ENCODE results near the gene CAMK1D. TPM values are rescaled to one million over a fixed set of nuclear protein-coding genes. Genes with fewer than 3 reads are reported as not detected.
"Not testable (repeated sequence)": the region's sequence is repeated elsewhere in the genome, so short reads cannot be mapped to it uniquely, and the experiment has no call there.

The CAMK1D gene
- total RNA-seq, 8 experiments from 2014 or later, result 1.9 to 15.8 (median 7.4) TPM

GRCh38 chr10:12434277-12434676 is 84.9 kb downstream of the CAMK1D start:
- peak in 1 of 8 experiments; percentile 45 for ATAC-seq (replicated peaks in 6 of 8)
- H3K27ac ChIP-seq, result no peak overlapping the region
- 0 to 92% (median 46%) methylated on average over 1 to 5 of the region's 6 CpGs; no CpG with 5 or more reads in 3 of the 10 experiments for WGBS, 10 experiments
- in situ Hi-C loops (cut with MboI; ENCODE audit: low pct_unique_long_range_greater_than_20kb in 2 of 9, low sequenced_read_pairs in 9 of 9, unreplicated experiment in 9 of 9), result no loop called here
- H3K4me3 ChIP-seq, result no peak overlapping the region
- H3K4me1 ChIP-seq (replicated peaks in 1 of 2), result peaks cover 7 to 17% of the 10 kb centered on the region in 2 donors

- H3K4me1 ChIP-seq (replicated peaks in 1 of 2), result peaks cover 5 to 14% of the 10 kb centered on the region in 2 donors
- H3K27ac ChIP-seq; ATAC-seq (replicated peaks in 6 of 8); in situ Hi-C loops (cut with MboI; ENCODE audit: low pct_unique_long_range_greater_than_20kb in 2 of 9, low sequenced_read_pairs in 9 of 9, unreplicated experiment in 9 of 9); H3K4me3 ChIP-seq: not testable (repeated sequence)
- WGBS, 10 experiments, result 80 to 100% (median 90%) methylated on average over 1 to 6 of the region's 8 CpGs; no CpG with 5 or more reads in 3 of the 10 experiments
Observed at GRCh38 chr10:12434677-12435076, 85.3 kb downstream of the CAMK1D start.

DNA sequence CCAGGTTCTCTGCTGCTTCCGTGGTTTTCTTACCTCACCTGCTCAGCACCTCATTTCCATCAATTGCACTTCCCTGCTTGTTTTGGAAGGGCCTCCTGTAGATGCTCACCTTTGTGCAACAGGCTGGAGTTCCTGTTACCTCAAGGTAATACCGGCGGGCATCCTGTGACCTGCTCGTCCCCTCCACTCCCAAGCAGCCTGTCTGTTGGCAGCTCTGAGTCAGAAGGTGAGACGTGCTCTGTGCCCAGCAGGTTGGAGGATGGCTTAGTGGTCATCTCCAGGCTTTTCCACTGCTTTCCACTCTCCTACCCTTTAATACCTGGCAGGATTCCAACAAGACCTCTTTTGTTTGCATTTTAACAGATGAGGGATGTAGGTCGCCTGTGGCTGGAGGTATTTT is 86.0 kb downstream of the CAMK1D start:
- H3K4me1 ChIP-seq (replicated peaks in 1 of 2), result peaks cover 0 to 9% of the 10 kb centered on the region in 2 donors
- in situ Hi-C loops (cut with MboI; ENCODE audit: low pct_unique_long_range_greater_than_20kb in 2 of 9, low sequenced_read_pairs in 9 of 9, unreplicated experiment in 9 of 9), result no loop called here
- WGBS, 10 experiments, result 53 to 100% (median 88%) methylated on average over 1 to 5 of the region's 6 CpGs; no CpG with 5 or more reads in 5 of the 10 experiments
- H3K4me3 ChIP-seq, result no peak overlapping the region
- ATAC-seq (replicated peaks in 6 of 8), result no peak
- H3K27ac ChIP-seq, result no peak overlapping the region

DNA sequence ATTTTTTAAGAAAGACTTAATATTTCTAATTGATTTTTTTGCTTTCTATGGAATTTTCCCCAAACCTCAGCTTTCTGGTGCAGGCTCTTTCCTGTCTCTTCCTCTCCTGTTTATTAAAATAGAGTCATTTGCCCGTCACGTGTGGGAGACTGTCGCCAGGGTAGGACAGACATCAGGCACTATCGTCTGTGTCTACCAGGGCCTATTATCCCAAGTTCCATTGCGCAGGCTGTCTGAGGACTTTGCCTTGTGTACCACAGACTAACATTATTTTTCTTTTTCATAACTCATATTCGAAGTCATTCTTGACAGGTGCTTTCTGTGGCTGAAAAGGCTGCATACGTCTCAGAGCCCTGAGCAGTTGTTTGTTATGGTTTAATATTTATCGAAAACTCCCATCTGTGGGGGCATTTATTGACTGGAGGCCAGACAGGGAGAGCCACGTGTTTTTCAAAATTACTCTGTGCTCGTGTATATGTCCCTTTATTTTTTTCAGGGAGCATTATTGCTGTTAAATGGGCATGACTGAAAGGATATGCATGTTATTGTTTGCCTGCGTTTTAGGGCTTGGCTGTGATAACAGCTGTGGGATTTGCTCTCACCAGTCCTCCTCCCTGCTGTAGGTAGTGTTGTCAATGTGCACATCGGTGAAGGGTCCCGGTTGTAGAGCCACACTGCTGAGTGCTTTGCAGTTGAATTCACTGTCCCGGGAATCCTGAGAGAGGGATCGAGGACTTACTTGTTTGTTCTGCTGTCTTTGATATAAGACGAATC is 89.8 kb downstream of the CAMK1D start:
- 59 to 100% (median 87%) methylated on average over 2 to 16 of the region's 16 CpGs; no CpG with 5 or more reads in 1 of the 10 experiments for WGBS, 10 experiments
- ATAC-seq (replicated peaks in 6 of 8), result no peak
- in situ Hi-C loops (cut with MboI; ENCODE audit: low pct_unique_long_range_greater_than_20kb in 2 of 9, low sequenced_read_pairs in 9 of 9, unreplicated experiment in 9 of 9), result no loop called here
- Histone ChIP-seq H3K4me3 (no peak overlapping the region), H3K4me1 (replicated peaks in 1 of 2) (peaks cover 0 to 4% of the 10 kb centered on the region in 2 donors), H3K27ac (no peak overlapping the region)

GRCh38 chr10:12439767-12440166 is 90.4 kb downstream of the CAMK1D start:
- whole genome bisulfite sequencing, 10 experiments, result 67 to 100% (median 93%) methylated on average over 1 to 6 of the region's 6 CpGs; no CpG with 5 or more reads in 4 of the 10 experiments
- ATAC-seq (replicated peaks in 6 of 8); H3K4me3 ChIP-seq; H3K4me1 ChIP-seq (replicated peaks in 1 of 2); H3K27ac ChIP-seq; in situ Hi-C loops (cut with MboI; ENCODE audit: low pct_unique_long_range_greater_than_20kb in 2 of 9, low sequenced_read_pairs in 9 of 9, unreplicated experiment in 9 of 9): not testable (repeated sequence)

GRCh38 chr10:12443026-12443425 is 93.7 kb downstream of the CAMK1D start:
- peaks cover 0 to 4% of the 10 kb centered on the region in 2 donors for H3K4me1 ChIP-seq (replicated peaks in 1 of 2)
- H3K4me3 ChIP-seq, result no peak overlapping the region
- WGBS, 10 experiments, result 71 to 97% (median 87%) methylated on average over 4 to 8 of the region's 8 CpGs; no CpG with 5 or more reads in 1 of the 10 experiments
- H3K27ac ChIP-seq, result no peak overlapping the region
- in situ Hi-C loops (cut with MboI; ENCODE audit: low pct_unique_long_range_greater_than_20kb in 2 of 9, low sequenced_read_pairs in 9 of 9, unreplicated experiment in 9 of 9), result no loop called here
- no peak for ATAC-seq (replicated peaks in 6 of 8)

GRCh38 chr10:12444981-12445700 is 95.8 kb downstream of the CAMK1D start:
- H3K27ac ChIP-seq, result no peak overlapping the region
- no peak for ATAC-seq (replicated peaks in 6 of 8)
- no peaks in the 10 kb centered on the region for H3K4me1 ChIP-seq (replicated peaks in 1 of 2)
- in situ Hi-C loops (cut with MboI; ENCODE audit: low pct_unique_long_range_greater_than_20kb in 2 of 9, low sequenced_read_pairs in 9 of 9, unreplicated experiment in 9 of 9), result no loop called here
- WGBS, 10 experiments, result 21 to 100% (median 69%) methylated on average over 2 to 6 of the region's 6 CpGs; no CpG with 5 or more reads in 1 of the 10 experiments
- no peak overlapping the region for H3K4me3 ChIP-seq

GRCh38 chr10:12445701-12446334 is 96.5 kb downstream of the CAMK1D start:
- Histone ChIP-seq H3K27ac (no peak overlapping the region), H3K4me1 (replicated peaks in 1 of 2) (no peaks in the 10 kb centered on the region), H3K4me3 (no peak overlapping the region)
- no peak for ATAC-seq (replicated peaks in 6 of 8)
- WGBS, 10 experiments, result 33 to 90% (median 67%) methylated on average over 1 to 4 of the region's 4 CpGs; no CpG with 5 or more reads in 1 of the 10 experiments
- in situ Hi-C loops (cut with MboI; ENCODE audit: low pct_unique_long_range_greater_than_20kb in 2 of 9, low sequenced_read_pairs in 9 of 9, unreplicated experiment in 9 of 9), result no loop called here

GRCh38 chr10:12448340-12448728 is 99.0 kb downstream of the CAMK1D start:
- H3K4me3 ChIP-seq, result no peak overlapping the region
- H3K27ac ChIP-seq, result no peak overlapping the region
- H3K4me1 ChIP-seq (replicated peaks in 1 of 2), result no peaks in the 10 kb centered on the region
- 0 to 93% (median 84%) methylated on average over 1 to 3 of the region's 3 CpGs; no CpG with 5 or more reads in 1 of the 10 experiments for WGBS, 10 experiments
- in situ Hi-C loops (cut with MboI; ENCODE audit: low pct_unique_long_range_greater_than_20kb in 2 of 9, low sequenced_read_pairs in 9 of 9, unreplicated experiment in 9 of 9), result no loop called here
- peak in 2 of 8 experiments; percentile 16 for ATAC-seq (replicated peaks in 6 of 8)

- peak in 3 of 8 experiments; percentile 33 to 94 (median 92) for ATAC-seq (replicated peaks in 6 of 8)
- Histone ChIP-seq H3K27ac (no peak overlapping the region), H3K4me3 (no peak overlapping the region), H3K4me1 (replicated peaks in 1 of 2) (no peaks in the 10 kb centered on the region)
- in situ Hi-C loops (cut with MboI; ENCODE audit: low pct_unique_long_range_greater_than_20kb in 2 of 9, low sequenced_read_pairs in 9 of 9, unreplicated experiment in 9 of 9), result no loop called here
- 13 to 100% (median 89%) methylated on average over 6 to 18 of the region's 18 CpGs for WGBS, 10 experiments
Observed at GRCh38 chr10:12448729-12449391, 99.5 kb downstream of the CAMK1D start.

DNA sequence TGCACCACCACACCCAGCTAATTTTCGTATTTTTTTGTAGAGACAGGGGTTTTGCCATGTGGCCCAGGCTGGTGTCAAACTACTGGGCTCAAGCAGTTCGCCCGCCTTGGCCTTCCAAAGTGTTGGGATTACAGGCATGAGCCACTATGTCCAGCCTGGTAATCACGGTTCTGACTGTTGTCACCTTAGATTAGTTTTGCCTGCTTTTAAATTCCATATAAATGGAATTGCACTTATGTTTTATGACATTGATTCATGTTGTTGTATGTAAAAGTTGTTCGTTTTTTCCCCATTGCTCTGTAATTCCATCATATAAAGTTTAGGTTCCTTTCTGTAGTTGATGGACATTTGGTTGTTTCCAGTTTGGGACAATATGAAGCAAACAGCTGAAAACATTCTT is 106.0 kb downstream of the CAMK1D start:
- in situ Hi-C loops (cut with MboI; ENCODE audit: low pct_unique_long_range_greater_than_20kb in 2 of 9, low sequenced_read_pairs in 9 of 9, unreplicated experiment in 9 of 9), result no loop called here
- Histone ChIP-seq H3K4me3 (no peak overlapping the region), H3K27ac (no peak overlapping the region), H3K4me1 (replicated peaks in 1 of 2) (peaks cover 11 to 14% of the 10 kb centered on the region in 2 donors)
- 65 to 100% (median 87%) methylated on average over 1 to 5 of the region's 5 CpGs; no CpG with 5 or more reads in 2 of the 10 experiments for WGBS, 10 experiments
- no peak for ATAC-seq (replicated peaks in 6 of 8)

- ATAC-seq (replicated peaks in 6 of 8), result peak in 3 of 8 experiments; percentile 86 to 93 (median 92)
- no peak overlapping the region for H3K27ac ChIP-seq
- H3K4me1 ChIP-seq (replicated peaks in 1 of 2), result peaks cover 11 to 14% of the 10 kb centered on the region in 2 donors
- H3K4me3 ChIP-seq, result no peak overlapping the region
- in situ Hi-C loops (cut with MboI; ENCODE audit: low pct_unique_long_range_greater_than_20kb in 2 of 9, low sequenced_read_pairs in 9 of 9, unreplicated experiment in 9 of 9), result no loop called here
- WGBS, 10 experiments, result 3 to 100% (median 72%) methylated on average over 1 to 4 of the region's 4 CpGs; no CpG with 5 or more reads in 1 of the 10 experiments
Observed at GRCh38 chr10:12455766-12456165, 106.4 kb downstream of the CAMK1D start.

Data from motor neuron (in vitro differentiated cells).